T-helper 2 cell treated with Interferon-gamma antibody and Interleukin-4, amounts not matched to agents 5 μg/mL and 100 μg/mL, for 36 hours (primary cell): ENCODE results near the gene ENOX1.

Experiments
- DNase-seq: peaks from one replicate; pipeline ENCODE4 v3.0.0; 2021; ENCODE audit warnings: low spot score
- H3K27ac Mint-ChIP-seq: one replicate; pipeline ENCODE4 v1.8.0; 2021; ENCODE audit warnings: mild to moderate bottlenecking, mixed read lengths
- H3K27me3 Mint-ChIP-seq: one replicate; pipeline ENCODE4 v1.8.0; 2021; ENCODE audit warnings: low read depth, mixed read lengths
- H3K36me3 Mint-ChIP-seq: one replicate; pipeline ENCODE4 v1.8.0; 2021; ENCODE audit warnings: low read depth, mixed read lengths
- H3K4me1 Mint-ChIP-seq: one replicate; pipeline ENCODE4 v1.8.0; 2021; ENCODE audit warnings: low read depth, mixed read lengths
- H3K4me3 Mint-ChIP-seq: one replicate; pipeline ENCODE4 v1.8.0; 2022; ENCODE audit warnings: mild to moderate bottlenecking, moderate library complexity, mixed read lengths
- H3K9me3 Mint-ChIP-seq: one replicate; pipeline ENCODE4 v1.8.0; 2021; ENCODE audit warnings: mixed read lengths

ENOX1 gene

DNA sequence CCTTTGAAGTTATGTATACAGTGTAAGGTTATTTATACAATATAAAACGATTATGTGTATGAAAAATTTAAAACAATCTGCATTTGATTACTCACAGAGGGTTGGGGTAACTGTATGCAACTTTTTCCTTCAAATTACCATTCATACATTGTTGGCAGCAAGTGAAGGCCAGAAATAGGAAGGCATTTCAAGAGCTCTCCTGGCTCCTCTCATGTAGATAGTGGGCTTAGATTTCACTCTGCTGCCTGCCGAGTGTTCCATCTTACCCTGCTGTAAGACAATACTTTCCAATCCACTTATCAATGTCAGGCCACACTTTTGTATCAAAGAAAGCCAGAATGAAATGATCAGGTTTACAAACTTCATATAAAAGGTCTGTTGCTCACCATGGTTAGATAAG is 518.1 kb downstream of the ENOX1 start:
- Mint-ChIP-seq H3K27ac (no peak overlapping the region), H3K9me3 (no peaks in the 10 kb centered on the region), H3K36me3 (no peaks in the 10 kb centered on the region), H3K27me3 (peaks cover 11% of the 10 kb centered on the region), H3K4me3 (no peak overlapping the region), H3K4me1 (no peaks in the 10 kb centered on the region)
- DNase-seq = no peak

DNA sequence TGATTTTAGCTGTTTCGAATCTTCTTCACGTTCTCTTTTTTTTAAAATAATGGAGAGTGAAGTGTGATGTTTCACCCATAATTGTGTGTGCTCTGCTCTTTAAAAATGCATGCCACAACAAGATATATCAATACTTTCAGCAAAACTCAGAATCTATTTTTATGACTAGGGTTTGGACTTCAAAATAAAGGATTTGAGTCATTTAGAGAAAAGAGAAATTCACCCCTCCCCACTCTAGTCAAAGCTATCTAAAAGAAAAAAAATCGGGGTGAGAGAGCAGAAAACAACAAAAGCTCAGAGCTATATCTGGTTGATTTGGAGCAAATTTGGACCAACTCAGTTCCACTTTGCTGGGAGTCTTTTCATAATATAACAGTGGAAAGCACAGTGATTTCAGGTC is 518.9 kb downstream of the ENOX1 start:
- no peaks in the 10 kb centered on the region for H3K36me3 Mint-ChIP-seq
- no peak overlapping the region for H3K27ac Mint-ChIP-seq
- no peak overlapping the region for H3K4me3 Mint-ChIP-seq
- no peaks in the 10 kb centered on the region for H3K9me3 Mint-ChIP-seq
- peaks cover 6% of the 10 kb centered on the region for H3K27me3 Mint-ChIP-seq
- H3K4me1 Mint-ChIP-seq = no peaks in the 10 kb centered on the region
- no peak for DNase-seq

GRCh38 chr13:43266936-43267615 is 519.7 kb downstream of the ENOX1 start:
- H3K4me3 Mint-ChIP-seq = no peak overlapping the region
- no peak overlapping the region for H3K27ac Mint-ChIP-seq
- H3K27me3 Mint-ChIP-seq = peaks cover 5% of the 10 kb centered on the region
- DNase-seq = no peak
- H3K9me3 Mint-ChIP-seq = no peaks in the 10 kb centered on the region
- no peaks in the 10 kb centered on the region for H3K36me3 Mint-ChIP-seq
- H3K4me1 Mint-ChIP-seq = no peaks in the 10 kb centered on the region

DNA sequence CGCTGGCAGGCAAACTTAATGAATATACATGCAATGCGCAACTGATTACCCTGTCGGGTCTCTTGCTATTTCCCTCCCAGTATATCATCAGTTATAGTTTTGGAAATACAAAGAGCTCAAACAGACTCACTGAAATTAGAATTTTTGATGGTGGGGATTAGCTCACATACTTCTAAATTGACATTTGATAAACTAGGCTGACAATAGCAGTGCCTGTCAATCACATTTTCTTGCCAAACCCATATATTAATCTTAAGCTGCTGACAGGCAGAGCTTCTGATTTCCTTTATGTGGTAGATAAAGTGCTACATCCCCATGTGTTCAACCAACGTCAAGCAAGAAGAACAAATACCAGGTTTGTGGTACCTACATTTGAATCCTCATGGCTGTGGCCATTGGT is 521.7 kb downstream of the ENOX1 start:
- no peak for DNase-seq
- no peaks in the 10 kb centered on the region for H3K4me1 Mint-ChIP-seq
- H3K36me3 Mint-ChIP-seq = no peaks in the 10 kb centered on the region
- peaks cover 2% of the 10 kb centered on the region for H3K27me3 Mint-ChIP-seq
- no peak overlapping the region for H3K4me3 Mint-ChIP-seq
- no peak overlapping the region for H3K27ac Mint-ChIP-seq
- H3K9me3 Mint-ChIP-seq = no peaks in the 10 kb centered on the region

GRCh38 chr13:43264458-43264857 is 522.3 kb downstream of the ENOX1 start:
- no peaks in the 10 kb centered on the region for H3K9me3 Mint-ChIP-seq
- DNase-seq = no peak
- no peak overlapping the region for H3K27ac Mint-ChIP-seq
- H3K4me1 Mint-ChIP-seq = no peaks in the 10 kb centered on the region
- H3K36me3 Mint-ChIP-seq = no peaks in the 10 kb centered on the region
- peaks cover 2% of the 10 kb centered on the region for H3K27me3 Mint-ChIP-seq
- no peak overlapping the region for H3K4me3 Mint-ChIP-seq

GRCh38 chr13:43263047-43263446 is 523.7 kb downstream of the ENOX1 start:
- DNase-seq = no peak
- H3K4me1 Mint-ChIP-seq = no peaks in the 10 kb centered on the region
- no peaks in the 10 kb centered on the region for H3K36me3 Mint-ChIP-seq
- no peak overlapping the region for H3K27ac Mint-ChIP-seq
- H3K4me3 Mint-ChIP-seq = no peak overlapping the region
- peaks cover 2% of the 10 kb centered on the region for H3K27me3 Mint-ChIP-seq
- H3K9me3 Mint-ChIP-seq = no peaks in the 10 kb centered on the region

DNA sequence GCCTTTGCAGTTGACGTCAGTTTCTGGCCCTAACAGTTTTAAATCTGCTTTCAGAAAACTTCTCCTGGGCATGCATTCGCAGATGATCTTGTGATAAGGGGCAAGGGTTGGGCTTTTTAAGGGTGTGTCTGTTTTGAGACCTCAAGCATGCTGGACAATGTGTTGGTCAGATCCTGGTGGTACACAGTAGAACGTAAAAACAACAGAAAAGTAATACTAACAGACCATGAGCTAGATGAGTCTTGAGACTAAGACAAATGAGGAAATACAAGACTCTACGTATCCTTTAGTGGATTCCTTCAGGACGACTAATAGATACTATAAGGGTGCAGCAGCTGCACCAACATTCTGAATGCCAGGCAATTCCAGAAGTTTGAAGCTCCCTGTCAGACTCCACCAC is 525.8 kb downstream of the ENOX1 start:
- Mint-ChIP-seq H3K4me1 (no peaks in the 10 kb centered on the region), H3K27ac (no peak overlapping the region), H3K36me3 (no peaks in the 10 kb centered on the region), H3K27me3 (peaks cover 4% of the 10 kb centered on the region), H3K4me3 (no peak overlapping the region), H3K9me3 (no peaks in the 10 kb centered on the region)
- DNase-seq = no peak

GRCh38 chr13:43258771-43259170 is 528.0 kb downstream of the ENOX1 start:
- no peaks in the 10 kb centered on the region for H3K9me3 Mint-ChIP-seq
- H3K27ac Mint-ChIP-seq = no peak overlapping the region
- H3K36me3 Mint-ChIP-seq = no peaks in the 10 kb centered on the region
- DNase-seq = no peak
- H3K27me3 Mint-ChIP-seq = peaks cover 4% of the 10 kb centered on the region
- H3K4me1 Mint-ChIP-seq = no peaks in the 10 kb centered on the region
- no peak overlapping the region for H3K4me3 Mint-ChIP-seq

DNA sequence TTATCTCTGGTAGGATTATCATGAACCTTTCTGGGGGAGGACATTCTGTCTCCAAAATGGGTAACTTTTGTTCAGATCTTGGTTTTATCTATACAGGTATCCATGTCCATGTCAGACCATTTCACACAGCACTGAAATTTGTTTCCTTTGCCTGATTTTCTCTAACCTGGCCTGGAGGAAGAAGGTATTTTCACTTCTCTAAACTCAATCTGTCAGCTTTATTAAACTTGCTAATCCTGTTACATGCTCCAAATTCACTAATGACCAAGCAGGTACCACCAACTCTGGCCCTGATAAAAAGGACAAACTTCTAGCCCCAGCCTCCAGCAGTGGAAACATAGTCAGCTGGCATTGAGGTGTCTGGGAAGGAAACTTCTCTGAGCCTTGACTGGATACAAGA is 529.0 kb downstream of the ENOX1 start:
- H3K4me3 Mint-ChIP-seq = no peak overlapping the region
- H3K36me3 Mint-ChIP-seq = no peaks in the 10 kb centered on the region
- no peak overlapping the region for H3K27ac Mint-ChIP-seq
- peaks cover 4% of the 10 kb centered on the region for H3K27me3 Mint-ChIP-seq
- DNase-seq = no peak
- H3K9me3 Mint-ChIP-seq = no peaks in the 10 kb centered on the region
- no peaks in the 10 kb centered on the region for H3K4me1 Mint-ChIP-seq

DNA sequence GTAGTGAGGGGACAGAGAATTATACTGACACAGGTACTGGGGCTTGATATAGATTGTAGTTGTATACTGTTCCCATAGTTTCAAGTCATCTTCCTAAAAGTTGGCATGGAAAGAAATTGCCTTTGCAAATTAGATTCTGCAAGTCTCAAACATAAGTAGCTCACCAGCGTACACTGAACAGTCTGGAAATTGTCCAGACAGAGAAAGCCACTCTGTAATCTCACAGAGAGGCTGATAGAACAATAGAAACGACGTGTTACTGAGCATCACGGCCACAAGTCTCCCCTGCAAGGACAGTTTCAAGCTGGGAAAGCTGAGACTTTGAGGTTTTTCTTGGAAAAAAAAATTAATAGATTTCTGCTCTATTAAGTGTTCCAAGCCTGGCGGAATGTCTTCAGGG is 534.8 kb downstream of the ENOX1 start:
- Mint-ChIP-seq H3K27ac (no peak overlapping the region), H3K9me3 (no peaks in the 10 kb centered on the region), H3K36me3 (no peaks in the 10 kb centered on the region), H3K4me3 (no peak overlapping the region), H3K4me1 (no peaks in the 10 kb centered on the region), H3K27me3 (no peaks in the 10 kb centered on the region)
- no peak for DNase-seq

DNA sequence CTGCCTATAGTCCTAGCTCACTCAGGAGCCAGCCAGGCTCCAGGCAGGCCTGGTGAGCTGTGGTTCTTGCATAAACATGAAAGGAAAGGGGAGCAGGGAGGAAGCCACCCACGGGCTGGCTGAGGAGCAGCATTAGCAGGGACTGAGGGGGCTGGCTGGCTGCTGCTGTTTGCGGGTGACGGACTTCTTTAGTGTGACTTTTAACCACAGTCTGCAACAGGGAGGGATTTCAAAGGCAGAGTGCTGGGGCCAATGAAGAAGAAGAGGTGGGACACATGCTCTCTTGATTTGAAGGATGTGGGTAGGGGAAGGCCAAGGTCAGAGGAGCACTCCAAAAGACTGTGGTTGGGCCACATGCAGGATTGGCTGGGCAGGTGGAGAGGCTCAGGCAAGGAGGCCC is 540.4 kb downstream of the ENOX1 start:
- Mint-ChIP-seq H3K4me3 (no peak overlapping the region), H3K36me3 (no peaks in the 10 kb centered on the region), H3K27ac (no peak overlapping the region), H3K27me3 (peaks cover 12% of the 10 kb centered on the region), H3K4me1 (no peaks in the 10 kb centered on the region), H3K9me3 (no peaks in the 10 kb centered on the region)
- no peak for DNase-seq

DNA sequence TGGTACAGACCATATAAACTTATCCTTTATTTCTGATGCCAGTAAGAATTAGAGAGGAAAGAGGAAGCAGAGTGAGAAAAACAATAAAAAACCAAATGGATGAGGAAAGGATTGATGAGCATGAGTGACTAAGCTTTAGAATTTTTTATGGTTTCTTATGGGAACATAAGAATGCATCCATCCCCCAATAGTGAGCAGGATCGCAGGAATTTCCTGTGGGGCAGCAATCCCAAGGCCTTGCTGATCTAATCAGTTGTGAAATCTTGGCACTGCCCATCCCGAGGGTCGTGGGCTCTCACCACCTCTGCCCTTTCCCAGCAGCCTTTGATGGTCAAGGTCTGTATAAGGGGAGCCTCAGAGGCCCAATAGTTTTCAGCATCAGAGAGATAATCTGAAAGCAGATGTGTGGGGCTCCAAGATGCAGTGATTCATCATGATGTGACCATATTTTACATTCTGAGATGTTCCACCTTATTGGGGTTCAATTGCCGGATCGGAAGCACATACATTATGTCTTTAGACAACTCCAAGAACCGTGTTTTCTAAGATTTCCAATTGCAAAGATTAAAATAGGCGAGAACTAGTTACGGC is 541.3 kb downstream of the ENOX1 start:
- H3K36me3 Mint-ChIP-seq = no peaks in the 10 kb centered on the region
- no peaks in the 10 kb centered on the region for H3K4me1 Mint-ChIP-seq
- no peak for DNase-seq
- H3K27ac Mint-ChIP-seq = no peak overlapping the region
- no peak overlapping the region for H3K4me3 Mint-ChIP-seq
- peaks cover 18% of the 10 kb centered on the region for H3K27me3 Mint-ChIP-seq
- H3K9me3 Mint-ChIP-seq = no peaks in the 10 kb centered on the region

- no peak overlapping the region for H3K27ac Mint-ChIP-seq
- H3K4me3 Mint-ChIP-seq = no peak overlapping the region
- H3K36me3 Mint-ChIP-seq = no peaks in the 10 kb centered on the region
- no peaks in the 10 kb centered on the region for H3K9me3 Mint-ChIP-seq
- no peaks in the 10 kb centered on the region for H3K4me1 Mint-ChIP-seq
- no peak for DNase-seq
- peaks cover 20% of the 10 kb centered on the region for H3K27me3 Mint-ChIP-seq
Observed at GRCh38 chr13:43244481-43244880, 542.3 kb downstream of the ENOX1 start.

DNA sequence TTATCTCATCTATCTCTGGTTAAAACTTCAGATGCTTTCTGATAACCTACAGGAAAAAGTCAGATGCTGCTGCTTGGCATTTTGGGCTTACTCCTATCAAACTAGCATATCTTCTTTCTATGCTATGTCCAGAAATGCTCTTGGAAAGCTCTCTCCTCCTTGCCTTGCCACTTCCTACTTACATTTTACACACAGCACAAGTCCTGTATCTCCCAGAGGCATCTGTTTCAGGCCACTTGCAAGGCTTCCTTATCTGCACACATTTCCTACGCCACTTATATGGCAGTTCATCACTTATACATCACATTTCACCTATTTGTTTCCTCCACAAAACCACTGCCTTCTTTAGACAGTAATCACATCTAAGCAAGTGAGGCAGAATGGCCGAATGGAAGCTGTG is 543.1 kb downstream of the ENOX1 start:
- Mint-ChIP-seq H3K4me1 (no peaks in the 10 kb centered on the region), H3K9me3 (no peaks in the 10 kb centered on the region), H3K4me3 (no peak overlapping the region), H3K36me3 (no peaks in the 10 kb centered on the region), H3K27ac (no peak overlapping the region), H3K27me3 (peaks cover 20% of the 10 kb centered on the region)
- DNase-seq = no peak

DNA sequence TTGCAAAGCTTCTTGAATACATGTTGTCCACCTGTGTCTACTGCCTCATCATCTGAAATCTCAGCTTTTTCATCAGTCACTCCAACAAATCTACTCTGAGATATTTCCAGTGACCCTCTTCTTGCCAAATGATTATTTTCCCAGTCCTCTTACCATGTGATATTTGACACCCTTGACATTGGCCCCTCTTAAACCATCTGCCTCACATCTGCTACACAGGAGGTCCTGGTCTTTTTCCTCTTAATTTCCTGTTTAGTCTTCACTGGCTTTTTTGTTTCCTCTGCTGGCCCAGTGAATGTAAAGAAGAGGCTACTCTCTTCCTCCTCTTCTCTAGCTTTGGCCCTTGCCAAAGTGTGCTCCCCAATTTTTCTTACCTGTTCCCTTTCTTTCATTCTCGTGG is 544.7 kb downstream of the ENOX1 start:
- H3K4me1 Mint-ChIP-seq = no peaks in the 10 kb centered on the region
- H3K27ac Mint-ChIP-seq = no peak overlapping the region
- H3K9me3 Mint-ChIP-seq = no peaks in the 10 kb centered on the region
- no peak for DNase-seq
- no peak overlapping the region for H3K4me3 Mint-ChIP-seq
- H3K27me3 Mint-ChIP-seq = peaks cover 20% of the 10 kb centered on the region
- no peaks in the 10 kb centered on the region for H3K36me3 Mint-ChIP-seq
